PC-3 (cell line): ENCODE results near the gene MAP2K3. TPM values are rescaled to one million over a fixed set of nuclear protein-coding genes. Genes with fewer than 3 reads are reported as not detected.

Experiments used
- ATAC-seq: fragments of 200-7000 bp; cut with Tn5 transposase; 2 replicates; pipeline ENCODE4 v1.9.1; 2020; ENCODE audit warnings: mild to moderate bottlenecking, moderate library complexity
- BruUV-seq: library from RNA; stranded (reverse); fragments of 400-500 nt; replicated peaks from 2 replicates; lab custom pipeline; 2021; lab: Mats Ljungman, UMichigan
- CTCF ChIA-PET: fragments of 300-600 bp; sonication (Branson Sonifier 250); formaldehyde crosslinking; loops from one replicate; lab custom pipeline; 2022; ENCODE audit warnings: antibody characterized with exemption; lab: Charles Lee
- POLR2A ChIA-PET: fragments of 300-600 bp; sonication (Branson Sonifier 250); formaldehyde crosslinking; loops from one replicate; lab custom pipeline; 2022; ENCODE audit warnings: antibody characterized with exemption; ENCODE audit not compliant: unreplicated experiment; lab: Charles Lee
- DNase-seq: peaks from one replicate; pipeline ENCODE4 v3.0.0-alpha.2; 2015
- H2AFZ ChIP-seq: fragments of 300-600 bp; sonication (generic); 2 replicates; pipeline ENCODE4 v1.6.0; 2016; ENCODE audit warnings: antibody characterized with exemption, low read length
- H3F3A ChIP-seq: fragments of 300-600 bp; sonication (generic); one replicate; pipeline ENCODE4 v1.6.0; 2017; ENCODE audit warnings: antibody characterized with exemption, low read length, control low read depth, mild to moderate bottlenecking; ENCODE audit not compliant: unreplicated experiment
- H3K27ac ChIP-seq: fragments of 300-600 bp; sonication (generic); 2 replicates; pipeline ENCODE4 v1.5.1; 2016; ENCODE audit warnings: mild to moderate bottlenecking, low read length
- H3K27me3 ChIP-seq: fragments of 300-600 bp; sonication (generic); 2 replicates; pipeline ENCODE4 v1.6.1; 2016; ENCODE audit warnings: low read length, mixed read lengths
- H3K36me3 ChIP-seq: fragments of 300-600 bp; sonication (generic); 2 replicates; pipeline ENCODE4 v1.6.1; 2016; ENCODE audit warnings: low read depth, mixed run types, low read length, mixed read lengths
- H3K4me1 ChIP-seq: fragments of 300-600 bp; sonication (generic); 2 replicates; pipeline ENCODE4 v1.5.1; 2016; ENCODE audit warnings: low read length; ENCODE audit not compliant: insufficient read depth
- H3K4me2 ChIP-seq: fragments of 300-600 bp; sonication (generic); 2 replicates; pipeline ENCODE4 v1.6.0; 2016; ENCODE audit warnings: low read length
- H3K4me3 ChIP-seq: fragments of 300-600 bp; sonication (generic); 2 replicates; pipeline ENCODE4 v1.5.1; 2016; ENCODE audit warnings: mild to moderate bottlenecking, low read length, mixed read lengths
- H3K79me2 ChIP-seq: fragments of 300-600 bp; sonication (generic); 2 replicates; pipeline ENCODE4 v1.6.1; 2017; ENCODE audit warnings: low read length, mixed read lengths
- H3K9ac ChIP-seq: fragments of 300-600 bp; sonication (generic); 2 replicates; pipeline ENCODE4 v1.6.0; 2016; ENCODE audit warnings: mild to moderate bottlenecking, low read length
- H3K9me2 ChIP-seq: fragments of 300-600 bp; sonication (generic); replicated peaks from 2 replicates; pipeline ENCODE4 v1.6.1; 2016; ENCODE audit warnings: mixed run types, low read length, mixed read lengths
- H3K9me3 ChIP-seq: fragments of 300-600 bp; sonication (generic); 2 replicates; pipeline ENCODE4 v1.6.1; 2016; ENCODE audit warnings: low read length, mixed read lengths
- H4K20me1 ChIP-seq: fragments of 300-600 bp; sonication (generic); 2 replicates; pipeline ENCODE4 v1.6.1; 2016; ENCODE audit warnings: low read length, mixed read lengths
- EZH2 ChIP-seq: fragments of 300-600 bp; sonication (generic); IDR thresholded peaks from one replicate; pipeline ENCODE4 v1.6.1; 2017; ENCODE audit warnings: antibody characterized with exemption, mild to moderate bottlenecking, low read length; ENCODE audit not compliant: unreplicated experiment
- EZH2phosphoT487 ChIP-seq: fragments of 300-600 bp; sonication (generic); IDR thresholded peaks from 2 replicates; pipeline ENCODE4 v1.6.1; 2018; ENCODE audit warnings: mild to moderate bottlenecking, antibody characterized with exemption, low read length, borderline replicate concordance
- intact Hi-C: fragments of 100-400 bp; cut with micrococcal nuclease; formaldehyde crosslinking; loops from 2 replicates; pipeline ENCODE4 v1.9.0; 2023
- total RNA-seq: library from RNA; depleted of rRNA; stranded (reverse); fragments of >200 nt; gene quantifications from 2 replicates; pipeline ENCODE4 v1.2.3, GENCODE V29; 2014
- TF ChIP-seq, protein P1 (sequence below): fragments of 300-600 bp; sonication (generic); conservative IDR thresholded peaks from 2 replicates; pipeline ENCODE4 v1.5.1; 2017; ENCODE audit warnings: antibody characterized with exemption, low read depth, mild to moderate bottlenecking, low read length

Gene MAP2K3
- total RNA-seq, 1 experiment from 2014 or later = 54.0 TPM

GRCh38 chr17:21294321-21295035 is 10.0 kb downstream of the MAP2K3 start:
- no peak for ATAC-seq

GRCh38 chr17:21295036-21295952 is 10.8 kb downstream of the MAP2K3 start:
- H3K4me3 ChIP-seq = no peak overlapping the region
- CTCF ChIA-PET = no interaction called here
- TF ChIP-seq, protein P1, sequence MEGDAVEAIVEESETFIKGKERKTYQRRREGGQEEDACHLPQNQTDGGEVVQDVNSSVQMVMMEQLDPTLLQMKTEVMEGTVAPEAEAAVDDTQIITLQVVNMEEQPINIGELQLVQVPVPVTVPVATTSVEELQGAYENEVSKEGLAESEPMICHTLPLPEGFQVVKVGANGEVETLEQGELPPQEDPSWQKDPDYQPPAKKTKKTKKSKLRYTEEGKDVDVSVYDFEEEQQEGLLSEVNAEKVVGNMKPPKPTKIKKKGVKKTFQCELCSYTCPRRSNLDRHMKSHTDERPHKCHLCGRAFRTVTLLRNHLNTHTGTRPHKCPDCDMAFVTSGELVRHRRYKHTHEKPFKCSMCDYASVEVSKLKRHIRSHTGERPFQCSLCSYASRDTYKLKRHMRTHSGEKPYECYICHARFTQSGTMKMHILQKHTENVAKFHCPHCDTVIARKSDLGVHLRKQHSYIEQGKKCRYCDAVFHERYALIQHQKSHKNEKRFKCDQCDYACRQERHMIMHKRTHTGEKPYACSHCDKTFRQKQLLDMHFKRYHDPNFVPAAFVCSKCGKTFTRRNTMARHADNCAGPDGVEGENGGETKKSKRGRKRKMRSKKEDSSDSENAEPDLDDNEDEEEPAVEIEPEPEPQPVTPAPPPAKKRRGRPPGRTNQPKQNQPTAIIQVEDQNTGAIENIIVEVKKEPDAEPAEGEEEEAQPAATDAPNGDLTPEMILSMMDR = no peak
- TF ChIP-seq EZH2 = no peak
- no peaks in the 10 kb centered on the region for H3K9me2 ChIP-seq
- H3K4me1 ChIP-seq = no peaks in the 10 kb centered on the region
- peaks cover 72% of the 10 kb centered on the region for H3K79me2 ChIP-seq
- no peak overlapping the region for H2AFZ ChIP-seq
- H3K36me3 ChIP-seq = peaks cover 21% of the 10 kb centered on the region; the same call in 1 of the 2 replicates
- peaks cover 80% of the 10 kb centered on the region for H4K20me1 ChIP-seq
- POLR2A ChIA-PET = no interaction called here
- H3K27me3 ChIP-seq = peaks cover 3% of the 10 kb centered on the region; the same call in 1 of the 2 replicates
- H3F3A ChIP-seq = no peaks in the 10 kb centered on the region
- no peak overlapping the region for H3K4me2 ChIP-seq
- intact Hi-C loops = no loop called here
- no peak overlapping the region for H3K27ac ChIP-seq
- H3K9me3 ChIP-seq = no peaks in the 10 kb centered on the region
- ATAC-seq = no peak
- DNase-seq = no peak
- no peak overlapping the region for H3K9ac ChIP-seq
- BruUV-seq = no TSS peak

More at GRCh38 chr17:21294321-21295035, 10.0 kb downstream of the MAP2K3 start:
- Histone ChIP-seq H3K9me3 (no peaks in the 10 kb centered on the region), H3K27ac (no peak overlapping the region), H3F3A (no peaks in the 10 kb centered on the region), H3K9me2 (no peaks in the 10 kb centered on the region), H3K79me2 (peaks cover 80% of the 10 kb centered on the region), H3K36me3 (peaks cover 16% of the 10 kb centered on the region; the same call in 1 of the 2 replicates), H3K27me3 (peaks cover 5% of the 10 kb centered on the region; the same call in 1 of the 2 replicates), H4K20me1 (peaks cover 88% of the 10 kb centered on the region), H3K4me1 (peaks cover 7% of the 10 kb centered on the region; the same call in 1 of the 2 replicates), H3K4me2 (no peak overlapping the region), H3K4me3 (no peak overlapping the region), H2AFZ (no peak overlapping the region), H3K9ac (no peak overlapping the region)
- TF ChIP-seq, protein P1 = no peak
- TF ChIP-seq EZH2 (no peak), EZH2phosphoT487 (no peak)
- no peak for DNase-seq
- CTCF ChIA-PET = no interaction called here
- intact Hi-C loops = no loop called here
- POLR2A ChIA-PET = no interaction called here
- BruUV-seq = no TSS peak
